Epidermal melanocyte (primary cell): ENCODE data around the gene EEF1A2.

Experiments
- DNase-seq: peaks from one replicate; pipeline ENCODE4 v3.0.0; 2011; ENCODE audit warnings: low spot score; ENCODE audit not compliant: insufficient read length

The EEF1A2 gene

GRCh38 chr20:63536997-63537524, 38.2 kb upstream of the EEF1A2 start, which contains the start of gene PTK6:
TSS of gene PTK6 (minus strand) at chr20:63537376. CDS start at chr20:63537314, 62 bp downstream.
- no peak for DNase-seq

- DNase-seq = peak; percentile 96
Measured at GRCh38 chr20:63536241-63536977, 37.5 kb upstream of the EEF1A2 start.

DNA sequence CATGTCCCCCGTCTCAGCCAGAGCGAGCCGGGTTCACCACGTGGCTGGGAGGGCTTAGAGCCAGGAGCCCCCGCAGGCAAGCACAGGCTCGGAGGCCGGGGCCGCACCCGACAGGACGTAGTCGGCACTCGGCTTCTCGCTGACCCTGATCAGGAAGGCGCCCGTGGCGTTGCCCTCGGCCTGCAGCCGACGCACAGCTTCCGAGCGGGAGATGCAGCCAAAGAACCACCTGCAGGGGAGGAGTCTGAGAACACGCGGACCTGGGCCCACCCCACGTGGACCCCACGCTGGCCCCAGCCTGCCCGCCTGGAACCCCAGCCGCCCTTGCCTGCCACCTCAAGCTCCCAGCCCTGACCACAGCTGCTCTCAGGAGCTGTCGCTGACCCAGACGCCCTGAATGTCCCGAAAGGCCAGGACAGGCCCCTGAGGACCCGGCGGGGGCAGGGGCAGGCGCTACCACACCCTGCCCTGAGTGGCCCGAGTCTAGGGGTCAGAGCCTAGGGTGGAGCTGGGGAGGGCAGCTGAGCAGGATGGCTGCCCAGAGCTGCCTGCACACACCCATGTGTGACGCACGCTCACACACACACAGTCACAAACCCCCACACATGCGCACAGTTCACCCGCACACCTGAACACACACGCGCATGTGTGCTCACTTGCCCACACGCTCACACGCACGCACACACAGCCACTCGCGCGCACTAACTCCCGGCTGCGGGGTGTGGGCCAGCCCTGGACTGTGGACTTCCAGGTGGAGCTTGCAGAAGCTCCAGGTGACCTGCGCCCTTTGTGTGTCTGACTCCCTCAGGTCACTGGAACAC, 36.2 kb upstream of the EEF1A2 start:
- no peak for DNase-seq

DNA sequence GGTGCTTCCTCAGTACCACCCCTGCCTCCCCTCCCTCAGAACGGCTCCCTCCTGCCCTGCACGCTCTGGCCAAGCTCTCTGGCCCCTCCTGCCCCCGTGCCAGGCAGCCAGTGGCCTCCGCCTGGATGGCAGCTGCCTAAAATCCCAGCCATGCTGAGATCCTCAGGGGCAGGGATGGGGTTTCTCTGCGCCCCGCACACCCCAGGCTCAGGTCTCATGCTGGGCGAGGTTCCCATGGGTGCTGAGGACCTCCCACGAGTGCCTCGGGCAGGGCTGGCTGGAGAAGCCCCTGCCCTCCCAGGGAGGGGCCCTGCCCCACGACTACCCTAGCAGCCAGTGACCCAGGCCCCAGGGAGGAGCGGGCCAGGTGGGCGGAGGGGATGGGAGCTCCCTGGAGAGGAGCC, 35.5 kb upstream of the EEF1A2 start:
- DNase-seq = no peak

GRCh38 chr20:63533871-63534393, 35.0 kb upstream of the EEF1A2 start:
- DNase-seq = no peak

GRCh38 chr20:63533388-63533787, 34.5 kb upstream of the EEF1A2 start:
- no peak for DNase-seq

- peak; percentile 12 for DNase-seq
Measured at GRCh38 chr20:63532449-63532971, 33.6 kb upstream of the EEF1A2 start.

GRCh38 chr20:63531686-63532448, 33.0 kb upstream of the EEF1A2 start:
- peak; percentile 16 for DNase-seq

GRCh38 chr20:63530788-63531160, 31.9 kb upstream of the EEF1A2 start:
- DNase-seq = peak; percentile 5

GRCh38 chr20:63529861-63530787, 31.2 kb upstream of the EEF1A2 start:
- DNase-seq = no peak

GRCh38 chr20:63529180-63529860, 30.4 kb upstream of the EEF1A2 start:
- peak; percentile 13 for DNase-seq

GRCh38 chr20:63527184-63527583, 28.3 kb upstream of the EEF1A2 start:
- DNase-seq = peak; percentile 16

- DNase-seq = no peak
Measured at GRCh38 chr20:63525971-63526370, 27.1 kb upstream of the EEF1A2 start.

GRCh38 chr20:63525185-63525584, 26.3 kb upstream of the EEF1A2 start:
- DNase-seq = no peak

DNA sequence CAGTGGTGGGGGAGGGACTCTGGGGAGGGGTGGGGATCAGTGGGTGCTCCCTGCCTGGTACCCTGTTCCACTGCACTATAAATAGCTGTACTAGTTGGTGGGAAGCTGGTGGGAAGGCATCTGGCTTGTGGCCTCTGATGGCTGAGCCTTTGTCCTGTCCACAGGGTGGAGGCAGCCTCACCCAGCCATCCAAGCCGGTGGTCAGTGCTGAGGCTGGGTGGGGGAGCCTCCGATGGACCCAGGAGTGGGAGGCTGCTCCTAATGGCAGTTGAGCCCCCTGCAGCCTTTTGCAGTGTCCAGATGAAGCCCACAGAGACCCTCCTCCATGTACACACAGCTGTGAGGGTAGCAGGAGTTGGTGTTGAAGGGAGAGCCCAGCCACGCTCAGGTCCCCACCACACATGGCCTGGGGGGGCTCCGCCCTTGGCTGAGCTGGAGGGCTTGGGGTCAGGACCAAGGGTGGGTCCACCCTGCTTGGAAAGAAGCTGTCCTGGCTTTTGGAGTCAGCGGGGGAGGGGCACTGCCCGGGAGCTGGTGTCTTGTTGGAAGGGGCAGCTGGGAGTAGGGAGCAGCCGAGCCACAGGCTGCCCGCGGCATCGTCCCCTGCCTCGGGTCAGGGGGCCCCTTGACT, 24.2 kb upstream of the EEF1A2 start:
- DNase-seq = no peak

- no peak for DNase-seq
Measured at GRCh38 chr20:63522091-63522868, 23.4 kb upstream of the EEF1A2 start.

- DNase-seq = peak; percentile 18
Measured at GRCh38 chr20:63521602-63522001, 22.7 kb upstream of the EEF1A2 start.

DNA sequence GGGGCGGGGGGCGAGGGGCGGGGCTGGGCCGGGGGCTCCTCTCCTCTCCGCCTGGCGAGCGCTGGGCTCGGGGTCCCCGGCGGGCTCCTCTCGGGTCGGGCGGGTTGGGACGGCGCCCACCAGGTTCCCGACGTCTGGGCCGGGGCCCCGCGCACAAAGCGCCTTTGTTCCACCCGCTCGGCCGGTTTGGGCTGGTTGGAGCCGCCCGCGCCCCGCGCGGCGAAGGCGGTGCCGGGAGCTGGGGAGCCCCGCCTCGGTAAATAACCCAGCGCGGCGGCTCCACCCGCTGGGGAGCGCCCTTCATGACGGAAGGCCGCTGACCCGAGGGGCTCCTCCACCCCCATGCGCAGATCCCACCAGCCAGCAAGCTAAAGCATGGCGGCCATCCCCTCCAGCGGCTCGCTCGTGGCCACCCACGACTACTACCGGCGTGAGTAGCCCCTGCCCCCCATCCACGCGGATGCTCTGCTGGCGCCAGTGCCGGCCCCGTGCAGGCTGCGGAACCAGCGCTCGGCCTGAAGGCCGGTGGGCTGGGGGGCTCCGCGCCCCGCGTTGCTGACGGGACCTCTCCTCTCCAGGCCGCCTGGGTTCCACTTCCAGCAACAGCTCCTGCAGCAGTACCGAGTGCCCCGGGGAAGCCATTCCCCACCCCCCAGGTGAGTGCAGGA, 22.2 kb upstream of the EEF1A2 start:
- DNase-seq = peak; percentile 88
